Cardiac septum (tissue), 1 donor: ENCODE measurements around the gene RGL3. TPM values are rescaled to one million over a fixed set of nuclear protein-coding genes. Genes with fewer than 3 reads are reported as not detected.
"Not testable (repeated sequence)": the region's sequence is repeated elsewhere in the genome, so short reads cannot be mapped to it uniquely, and the experiment has no call there.

Source experiments
- DNase-seq: peaks from one replicate; pipeline ENCODE4 v3.0.0-alpha.2; 2020; ENCODE audit warnings: low spot score
- intact Hi-C: fragments of 100-400 bp; cut with DNase I; formaldehyde crosslinking; loops from one replicate; pipeline ENCODE4 v1.14.0; 2022
- total RNA-seq: library from RNA; stranded (reverse); fragmentation: NEBNext Ultra II Directional; extraction: Animal tissue kit (Norgen Biotek cat#: 25700); gene quantifications from one replicate; pipeline ENCODE4 v1.2.1, GENCODE V29; 2021
- donor health status: DM: no; HTN: no; CAD: no.

Gene RGL3
- total RNA-seq, 1 donor from 2014 or later = 5.8 TPM

GRCh38 chr19:11367528-11367927 lies 51.6 kb downstream of the RGL3 start:
- DNase-seq = no peak
- intact Hi-C loops = no loop called here

- intact Hi-C loops = no loop called here
- DNase-seq = no peak
Observed at GRCh38 chr19:11365557-11366117, 53.5 kb downstream of the RGL3 start.

- intact Hi-C loops = no loop called here
- no peak for DNase-seq
Observed at GRCh38 chr19:11364935-11365334, 54.2 kb downstream of the RGL3 start.

GRCh38 chr19:11364296-11364904 lies 54.7 kb downstream of the RGL3 start:
- intact Hi-C loops = no loop called here
- DNase-seq = no peak

GRCh38 chr19:11363881-11364280 lies 55.2 kb downstream of the RGL3 start:
- DNase-seq = no peak
- intact Hi-C loops = no loop called here

- intact Hi-C loops = no loop called here
- no peak for DNase-seq
Observed at GRCh38 chr19:11361771-11362731, 57.1 kb downstream of the RGL3 start.

GRCh38 chr19:11361037-11361770 lies 57.9 kb downstream of the RGL3 start:
- no peak for DNase-seq
- intact Hi-C loops = no loop called here

GRCh38 chr19:11359421-11359820 lies 59.7 kb downstream of the RGL3 start:
- intact Hi-C loops = no loop called here

GRCh38 chr19:11356676-11357550 lies 62.2 kb downstream of the RGL3 start:
- intact Hi-C loops = no loop called here
- no peak for DNase-seq

More at GRCh38 chr19:11359421-11359820, 59.7 kb downstream of the RGL3 start:
- DNase-seq = no peak

- intact Hi-C loops = no loop called here
- DNase-seq = no peak
Observed at GRCh38 chr19:11356074-11356397, 63.1 kb downstream of the RGL3 start.

- intact Hi-C loops = no loop called here
- peak; percentile 97 for DNase-seq
Observed at GRCh38 chr19:11355160-11356073, 63.7 kb downstream of the RGL3 start, which contains the start of gene PLPPR2. Gene PLPPR2, plus strand, starts transcription at chr19:11355432. Its CDS starts 2,242 bp downstream, at chr19:11357674.

- intact Hi-C loops, DNase-seq: not testable (repeated sequence)
Observed at GRCh38 chr19:11354102-11354501, 65.0 kb downstream of the RGL3 start.

- intact Hi-C loops = loop anchor here (5.0 kb wide), 1 partner anchor 33 kb away; the partner anchor contains the start of gene EPOR
- DNase-seq = no peak
Observed at GRCh38 chr19:11349171-11349570, 69.9 kb downstream of the RGL3 start.

GRCh38 chr19:11347546-11348039 lies 71.5 kb downstream of the RGL3 start:
- intact Hi-C loops = loop anchor here (5.0 kb wide), 1 partner anchor 35 kb away; the partner anchor contains the start of gene EPOR
- DNase-seq = no peak

GRCh38 chr19:11346104-11346940 lies 72.8 kb downstream of the RGL3 start, which contains the start of the genes CCDC159 and TMEM205:
Gene CCDC159, plus strand, starts transcription at chr19:11346519. Its CDS starts 88 bp downstream, at chr19:11346607.
Gene TMEM205, minus strand, starts transcription at chr19:11346268. Its CDS starts 649 bp downstream, at chr19:11345619.
- peak; percentile 99 for DNase-seq
- intact Hi-C loops = loop anchor here (5.0 kb wide), 1 partner anchor 36 kb away; the partner anchor contains the start of gene EPOR

GRCh38 chr19:11345122-11345803 lies 73.9 kb downstream of the RGL3 start:
- no peak for DNase-seq
- intact Hi-C loops = loop anchor here (5.0 kb wide), 1 partner anchor 37 kb away; the partner anchor contains the start of gene EPOR
